ENCODE results near the gene DBN1.

Gene DBN1

GRCh38 chr5:177479774-177480173 lies 6.3 kb upstream of the DBN1 start:
- no peak for DNase-seq (ENCODE audit: low spot score)
- no peak for TF ChIP-seq CTCF (IDR thresholded peaks at IDR 0.05; ENCODE audit: borderline replicate concordance, control extremely low read depth, extremely low read depth, insufficient read depth, missing control alignments)
- in situ Hi-C loops (cut with MboI; ENCODE audit: low sequenced_read_pairs, unreplicated experiment) = no loop called here

GRCh38 chr5:177478711-177479646 lies 5.5 kb upstream of the DBN1 start:
- no peak for DNase-seq (ENCODE audit: low spot score)
- in situ Hi-C loops (cut with MboI; ENCODE audit: low sequenced_read_pairs, unreplicated experiment) = no loop called here
- no peak for TF ChIP-seq CTCF (IDR thresholded peaks at IDR 0.05; ENCODE audit: borderline replicate concordance, control extremely low read depth, extremely low read depth, insufficient read depth, missing control alignments)

- DNase-seq (ENCODE audit: low spot score) = no peak
- in situ Hi-C loops (cut with MboI; ENCODE audit: low sequenced_read_pairs, unreplicated experiment) = no loop called here
- no peak for TF ChIP-seq CTCF (IDR thresholded peaks at IDR 0.05; ENCODE audit: borderline replicate concordance, control extremely low read depth, extremely low read depth, insufficient read depth, missing control alignments)
Observed at GRCh38 chr5:177477701-177478477, 4.5 kb upstream of the DBN1 start.

- in situ Hi-C loops (cut with MboI; ENCODE audit: low sequenced_read_pairs, unreplicated experiment) = no loop called here
- TF ChIP-seq CTCF (IDR thresholded peaks at IDR 0.05; ENCODE audit: borderline replicate concordance, control extremely low read depth, extremely low read depth, insufficient read depth, missing control alignments) = no peak
Observed at GRCh38 chr5:177476531-177477233, 3.2 kb upstream of the DBN1 start.

GRCh38 chr5:177475563-177476427 lies 2.4 kb upstream of the DBN1 start:
- no peak for DNase-seq (ENCODE audit: low spot score)
- TF ChIP-seq CTCF (IDR thresholded peaks at IDR 0.05; ENCODE audit: borderline replicate concordance, control extremely low read depth, extremely low read depth, insufficient read depth, missing control alignments) = no peak
- in situ Hi-C loops (cut with MboI; ENCODE audit: low sequenced_read_pairs, unreplicated experiment) = no loop called here

More at GRCh38 chr5:177476531-177477233, 3.2 kb upstream of the DBN1 start:
- no peak for DNase-seq (ENCODE audit: low spot score)
